SH-SY5Y (cell line): Measurements from ENCODE around the gene WDR43.

ENCODE experiments used
- GATA2 ChIP-seq: IDR thresholded peaks from 2 replicates; pipeline ENCODE4 v1.6.1; 2011; ENCODE audit warnings: mild to moderate bottlenecking, low read depth, low read length
- GATA3 ChIP-seq: IDR thresholded peaks from 2 replicates; pipeline ENCODE4 v1.6.1; 2011; ENCODE audit warnings: low read depth, mild to moderate bottlenecking, low read length, moderate library complexity

GRCh38 chr2:28895189-28895893 lies 874 bp downstream of the WDR43 start:
- no peak for TF ChIP-seq GATA2
- no peak for TF ChIP-seq GATA3
